WTC11 (cell line): ENCODE data around the gene TCF7L2. TPM values are rescaled to one million over a fixed set of nuclear protein-coding genes. Genes with fewer than 3 reads are reported as not detected.

Experiments used
- ATAC-seq: fragments of 200-7000 bp; cut with Tn5 transposase; 2 replicates; pipeline ENCODE4 v1.10.0; 2021; ENCODE audit warnings: mild to moderate bottlenecking, moderate library complexity
- CTCF ChIA-PET: fragments of 300-600 bp; sonication (Branson Sonifier 250); formaldehyde crosslinking; loops from one replicate; lab custom pipeline; 2021; ENCODE audit warnings: antibody characterized with exemption; lab: Charles Lee
- POLR2A ChIA-PET: fragments of 350-600 bp; sonication (Branson Sonifier 250); formaldehyde crosslinking; loops from one replicate; lab custom pipeline; 2021; ENCODE audit warnings: antibody characterized with exemption; lab: Charles Lee
- DNase-seq: peaks from one replicate; pipeline ENCODE4 v3.0.0; 2021; ENCODE audit warnings: low spot score
- H3K27ac Mint-ChIP-seq: 2 replicates; pipeline ENCODE4 v1.8.0; 2021; ENCODE audit warnings: mixed read lengths
- H3K27me3 Mint-ChIP-seq: 2 replicates; pipeline ENCODE4 v1.8.0; 2021; ENCODE audit warnings: low read depth, mild to moderate bottlenecking, moderate library complexity, mixed read lengths
- H3K36me3 Mint-ChIP-seq: 2 replicates; pipeline ENCODE4 v1.8.0; 2021; ENCODE audit warnings: mixed read lengths
- H3K4me1 Mint-ChIP-seq: 2 replicates; pipeline ENCODE4 v1.8.0; 2022; ENCODE audit warnings: mixed read lengths
- H3K4me3 Mint-ChIP-seq: 2 replicates; pipeline ENCODE4 v1.8.0; 2021; ENCODE audit warnings: mild to moderate bottlenecking, moderate library complexity, mixed read lengths
- H3K9me3 Mint-ChIP-seq: 2 replicates; pipeline ENCODE4 v1.8.0; 2021; ENCODE audit warnings: mixed read lengths
- CREM ChIP-seq: sonication (generic); formaldehyde crosslinking; IDR thresholded peaks from 2 replicates; pipeline ENCODE4 v1.8.1; 2022; ENCODE audit warnings: mild to moderate bottlenecking, missing genetic modification reagents, moderate library complexity
- EMX1 ChIP-seq: fragments of 250-450 bp; sonication (Bioruptor Pico); IDR thresholded peaks from 2 replicates; pipeline ENCODE4 v1.8.0; 2021; ENCODE audit warnings: mild to moderate bottlenecking
- ESRRA ChIP-seq: sonication (generic); formaldehyde crosslinking; IDR thresholded peaks from 2 replicates; pipeline ENCODE4 v1.8.1; 2022; ENCODE audit warnings: mild to moderate bottlenecking, missing genetic modification reagents, borderline replicate concordance
- ETV6 ChIP-seq: sonication (generic); formaldehyde crosslinking; IDR thresholded peaks from 2 replicates; pipeline ENCODE4 v1.8.1; 2022; ENCODE audit warnings: mild to moderate bottlenecking, missing genetic modification reagents
- MYBL2 ChIP-seq: sonication (generic); formaldehyde crosslinking; IDR thresholded peaks from 2 replicates; pipeline ENCODE4 v1.8.1; 2023; ENCODE audit warnings: mild to moderate bottlenecking, moderate library complexity, missing genetic modification reagents
- SOX15 ChIP-seq: fragments of 250-450 bp; sonication (Bioruptor Pico); IDR thresholded peaks from 2 replicates; pipeline ENCODE4 v1.9.0; 2021; ENCODE audit warnings: mild to moderate bottlenecking
- SP1 ChIP-seq: sonication (generic); formaldehyde crosslinking; conservative IDR thresholded peaks from 2 replicates; pipeline ENCODE4 v1.8.1; 2022; ENCODE audit warnings: missing genetic modification reagents
- ZNF232 ChIP-seq: sonication (generic); formaldehyde crosslinking; IDR thresholded peaks from 2 replicates; pipeline ENCODE4 v1.8.0; 2022; ENCODE audit warnings: mild to moderate bottlenecking, missing genetic modification reagents
- ZNF423 ChIP-seq: fragments of 250-450 bp; sonication (Bioruptor Pico); IDR thresholded peaks from 2 replicates; pipeline ENCODE4 v2.1.2; 2022; ENCODE audit warnings: mild to moderate bottlenecking, moderate library complexity
- total RNA-seq: library from RNA; stranded (reverse); gene quantifications from 3 replicates; pipeline ENCODE4 v1.2.3, GENCODE V29; 2021
- TF ChIP-seq, protein P1 (sequence below): fragments of 250-450 bp; sonication (Bioruptor Pico); IDR thresholded peaks from 2 replicates; pipeline ENCODE4 v1.9.0; 2021; ENCODE audit warnings: mild to moderate bottlenecking
- TF ChIP-seq, protein P2 (sequence below): fragments of 200-600 bp; IDR thresholded peaks from 2 replicates; pipeline ENCODE4 v1.8.0; 2022; ENCODE audit warnings: antibody characterized with exemption
- TF ChIP-seq, protein P3 (sequence below): sonication (generic); formaldehyde crosslinking; IDR thresholded peaks from 2 replicates; pipeline ENCODE4 v1.8.0; 2023; ENCODE audit warnings: missing genetic modification reagents
- TF ChIP-seq, protein P4 (sequence below): sonication (generic); formaldehyde crosslinking; IDR thresholded peaks from 2 replicates; pipeline ENCODE4 v1.8.1; 2023; ENCODE audit warnings: mild to moderate bottlenecking, missing genetic modification reagents, moderate library complexity
- TF ChIP-seq, protein P5 (sequence below): sonication (generic); formaldehyde crosslinking; IDR thresholded peaks from 2 replicates; pipeline ENCODE4 v1.8.0; 2022; ENCODE audit warnings: missing genetic modification reagents
- TF ChIP-seq, protein P6 (sequence below): fragments of 250-450 bp; sonication (Bioruptor Pico); IDR thresholded peaks from 2 replicates; pipeline ENCODE4 v1.9.0; 2021; ENCODE audit warnings: mild to moderate bottlenecking
- TF ChIP-seq, protein P7 (sequence below): sonication (generic); formaldehyde crosslinking; IDR thresholded peaks from 2 replicates; pipeline ENCODE4 v1.8.1; 2023; ENCODE audit warnings: mild to moderate bottlenecking, missing genetic modification reagents

TCF7L2 gene
- total RNA-seq, 1 experiment from 2014 or later, result 44.5 TPM

DNA sequence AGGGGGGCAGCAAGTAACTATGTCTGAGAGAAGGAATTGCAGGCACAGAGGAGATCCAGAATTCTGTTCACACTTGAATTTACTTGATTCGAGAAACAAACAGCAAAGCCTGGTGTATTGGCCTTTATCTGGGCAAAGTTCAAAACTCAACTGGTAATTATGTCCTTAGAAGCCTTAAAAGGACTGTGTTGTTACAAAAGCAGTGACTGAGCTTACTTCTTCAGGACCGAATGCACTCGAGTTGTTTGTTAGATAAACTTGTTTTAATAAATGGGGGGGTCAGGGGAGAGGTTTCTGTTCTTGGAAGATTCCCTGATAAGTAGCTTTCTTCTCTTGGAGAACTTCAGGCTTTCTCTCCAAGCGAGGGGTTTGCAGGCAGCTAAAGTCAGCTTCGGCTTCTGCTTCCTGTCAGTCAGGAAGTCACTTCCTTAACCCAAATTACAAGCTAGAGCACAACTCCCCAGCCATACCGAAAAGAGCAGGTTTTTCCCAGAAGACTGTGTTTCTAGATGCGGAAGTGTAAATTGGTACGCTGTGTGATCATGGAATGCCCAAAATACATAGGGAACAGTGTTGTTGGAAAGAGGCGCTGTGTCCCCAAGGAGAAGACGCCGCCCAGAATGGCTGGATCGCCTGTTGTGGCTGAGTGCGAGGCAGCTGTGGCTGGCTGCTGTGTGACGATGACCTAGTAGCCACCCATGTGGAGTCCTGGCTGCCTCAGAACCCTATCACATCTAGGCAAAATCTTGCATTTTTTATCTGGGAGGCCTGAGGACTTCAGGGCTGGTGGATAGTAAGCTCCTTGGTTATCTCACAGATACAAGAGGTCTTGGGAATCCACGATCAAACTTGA, 110.4 kb downstream of the TCF7L2 start:
- 0 out of 2 replicates have a peak, but pooled peaks cover under 1% of the 10 kb centered on the region for H3K36me3 Mint-ChIP-seq
- H3K4me1 Mint-ChIP-seq, result peaks cover 21% of the 10 kb centered on the region
- H3K27ac Mint-ChIP-seq, result no peak overlapping the region
- H3K4me3 Mint-ChIP-seq, result no peak overlapping the region
- H3K9me3 Mint-ChIP-seq, result no peaks in the 10 kb centered on the region
- DNase-seq (no peak), ATAC-seq (no peak)
- no peaks in the 10 kb centered on the region for H3K27me3 Mint-ChIP-seq
- POLR2A ChIA-PET, result no interaction called here
- CTCF ChIA-PET, result interaction anchor here (0.5 to 1.4 kb wide), 4 partner anchors 14 to 325 kb away, joined by 3 to 4 read pairs (median 3); no protein-coding TSS in a partner anchor
- TF ChIP-seq CREM (CRISPR knock-in tag) (no peak), EMX1 (CRISPR knock-in tag) (no peak), MYBL2 (no peak), ETV6 (no peak), ZNF232 (no peak), SOX15 (CRISPR knock-in tag) (no peak), ESRRA (CRISPR knock-in tag) (no peak), SP1 (CRISPR knock-in tag) (no peak), ZNF423 (CRISPR knock-in tag) (no peak)
- TF ChIP-seq, protein P1, sequence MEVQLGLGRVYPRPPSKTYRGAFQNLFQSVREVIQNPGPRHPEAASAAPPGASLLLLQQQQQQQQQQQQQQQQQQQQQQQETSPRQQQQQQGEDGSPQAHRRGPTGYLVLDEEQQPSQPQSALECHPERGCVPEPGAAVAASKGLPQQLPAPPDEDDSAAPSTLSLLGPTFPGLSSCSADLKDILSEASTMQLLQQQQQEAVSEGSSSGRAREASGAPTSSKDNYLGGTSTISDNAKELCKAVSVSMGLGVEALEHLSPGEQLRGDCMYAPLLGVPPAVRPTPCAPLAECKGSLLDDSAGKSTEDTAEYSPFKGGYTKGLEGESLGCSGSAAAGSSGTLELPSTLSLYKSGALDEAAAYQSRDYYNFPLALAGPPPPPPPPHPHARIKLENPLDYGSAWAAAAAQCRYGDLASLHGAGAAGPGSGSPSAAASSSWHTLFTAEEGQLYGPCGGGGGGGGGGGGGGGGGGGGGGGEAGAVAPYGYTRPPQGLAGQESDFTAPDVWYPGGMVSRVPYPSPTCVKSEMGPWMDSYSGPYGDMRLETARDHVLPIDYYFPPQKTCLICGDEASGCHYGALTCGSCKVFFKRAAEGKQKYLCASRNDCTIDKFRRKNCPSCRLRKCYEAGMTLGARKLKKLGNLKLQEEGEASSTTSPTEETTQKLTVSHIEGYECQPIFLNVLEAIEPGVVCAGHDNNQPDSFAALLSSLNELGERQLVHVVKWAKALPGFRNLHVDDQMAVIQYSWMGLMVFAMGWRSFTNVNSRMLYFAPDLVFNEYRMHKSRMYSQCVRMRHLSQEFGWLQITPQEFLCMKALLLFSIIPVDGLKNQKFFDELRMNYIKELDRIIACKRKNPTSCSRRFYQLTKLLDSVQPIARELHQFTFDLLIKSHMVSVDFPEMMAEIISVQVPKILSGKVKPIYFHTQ (CRISPR knock-in tag), result no peak
- TF ChIP-seq, protein P2, sequence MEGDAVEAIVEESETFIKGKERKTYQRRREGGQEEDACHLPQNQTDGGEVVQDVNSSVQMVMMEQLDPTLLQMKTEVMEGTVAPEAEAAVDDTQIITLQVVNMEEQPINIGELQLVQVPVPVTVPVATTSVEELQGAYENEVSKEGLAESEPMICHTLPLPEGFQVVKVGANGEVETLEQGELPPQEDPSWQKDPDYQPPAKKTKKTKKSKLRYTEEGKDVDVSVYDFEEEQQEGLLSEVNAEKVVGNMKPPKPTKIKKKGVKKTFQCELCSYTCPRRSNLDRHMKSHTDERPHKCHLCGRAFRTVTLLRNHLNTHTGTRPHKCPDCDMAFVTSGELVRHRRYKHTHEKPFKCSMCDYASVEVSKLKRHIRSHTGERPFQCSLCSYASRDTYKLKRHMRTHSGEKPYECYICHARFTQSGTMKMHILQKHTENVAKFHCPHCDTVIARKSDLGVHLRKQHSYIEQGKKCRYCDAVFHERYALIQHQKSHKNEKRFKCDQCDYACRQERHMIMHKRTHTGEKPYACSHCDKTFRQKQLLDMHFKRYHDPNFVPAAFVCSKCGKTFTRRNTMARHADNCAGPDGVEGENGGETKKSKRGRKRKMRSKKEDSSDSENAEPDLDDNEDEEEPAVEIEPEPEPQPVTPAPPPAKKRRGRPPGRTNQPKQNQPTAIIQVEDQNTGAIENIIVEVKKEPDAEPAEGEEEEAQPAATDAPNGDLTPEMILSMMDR, result no peak
- TF ChIP-seq, protein P3, sequence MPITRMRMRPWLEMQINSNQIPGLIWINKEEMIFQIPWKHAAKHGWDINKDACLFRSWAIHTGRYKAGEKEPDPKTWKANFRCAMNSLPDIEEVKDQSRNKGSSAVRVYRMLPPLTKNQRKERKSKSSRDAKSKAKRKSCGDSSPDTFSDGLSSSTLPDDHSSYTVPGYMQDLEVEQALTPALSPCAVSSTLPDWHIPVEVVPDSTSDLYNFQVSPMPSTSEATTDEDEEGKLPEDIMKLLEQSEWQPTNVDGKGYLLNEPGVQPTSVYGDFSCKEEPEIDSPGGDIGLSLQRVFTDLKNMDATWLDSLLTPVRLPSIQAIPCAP, result no peak
- TF ChIP-seq, protein P4, sequence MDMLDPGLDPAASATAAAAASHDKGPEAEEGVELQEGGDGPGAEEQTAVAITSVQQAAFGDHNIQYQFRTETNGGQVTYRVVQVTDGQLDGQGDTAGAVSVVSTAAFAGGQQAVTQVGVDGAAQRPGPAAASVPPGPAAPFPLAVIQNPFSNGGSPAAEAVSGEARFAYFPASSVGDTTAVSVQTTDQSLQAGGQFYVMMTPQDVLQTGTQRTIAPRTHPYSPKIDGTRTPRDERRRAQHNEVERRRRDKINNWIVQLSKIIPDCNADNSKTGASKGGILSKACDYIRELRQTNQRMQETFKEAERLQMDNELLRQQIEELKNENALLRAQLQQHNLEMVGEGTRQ (CRISPR knock-in tag), result no peak
- TF ChIP-seq, protein P5, sequence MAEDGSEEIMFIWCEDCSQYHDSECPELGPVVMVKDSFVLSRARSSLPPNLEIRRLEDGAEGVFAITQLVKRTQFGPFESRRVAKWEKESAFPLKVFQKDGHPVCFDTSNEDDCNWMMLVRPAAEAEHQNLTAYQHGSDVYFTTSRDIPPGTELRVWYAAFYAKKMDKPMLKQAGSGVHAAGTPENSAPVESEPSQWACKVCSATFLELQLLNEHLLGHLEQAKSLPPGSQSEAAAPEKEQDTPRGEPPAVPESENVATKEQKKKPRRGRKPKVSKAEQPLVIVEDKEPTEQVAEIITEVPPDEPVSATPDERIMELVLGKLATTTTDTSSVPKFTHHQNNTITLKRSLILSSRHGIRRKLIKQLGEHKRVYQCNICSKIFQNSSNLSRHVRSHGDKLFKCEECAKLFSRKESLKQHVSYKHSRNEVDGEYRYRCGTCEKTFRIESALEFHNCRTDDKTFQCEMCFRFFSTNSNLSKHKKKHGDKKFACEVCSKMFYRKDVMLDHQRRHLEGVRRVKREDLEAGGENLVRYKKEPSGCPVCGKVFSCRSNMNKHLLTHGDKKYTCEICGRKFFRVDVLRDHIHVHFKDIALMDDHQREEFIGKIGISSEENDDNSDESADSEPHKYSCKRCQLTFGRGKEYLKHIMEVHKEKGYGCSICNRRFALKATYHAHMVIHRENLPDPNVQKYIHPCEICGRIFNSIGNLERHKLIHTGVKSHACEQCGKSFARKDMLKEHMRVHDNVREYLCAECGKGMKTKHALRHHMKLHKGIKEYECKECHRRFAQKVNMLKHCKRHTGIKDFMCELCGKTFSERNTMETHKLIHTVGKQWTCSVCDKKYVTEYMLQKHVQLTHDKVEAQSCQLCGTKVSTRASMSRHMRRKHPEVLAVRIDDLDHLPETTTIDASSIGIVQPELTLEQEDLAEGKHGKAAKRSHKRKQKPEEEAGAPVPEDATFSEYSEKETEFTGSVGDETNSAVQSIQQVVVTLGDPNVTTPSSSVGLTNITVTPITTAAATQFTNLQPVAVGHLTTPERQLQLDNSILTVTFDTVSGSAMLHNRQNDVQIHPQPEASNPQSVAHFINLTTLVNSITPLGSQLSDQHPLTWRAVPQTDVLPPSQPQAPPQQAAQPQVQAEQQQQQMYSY (CRISPR knock-in tag), result no peak
- TF ChIP-seq, protein P6, sequence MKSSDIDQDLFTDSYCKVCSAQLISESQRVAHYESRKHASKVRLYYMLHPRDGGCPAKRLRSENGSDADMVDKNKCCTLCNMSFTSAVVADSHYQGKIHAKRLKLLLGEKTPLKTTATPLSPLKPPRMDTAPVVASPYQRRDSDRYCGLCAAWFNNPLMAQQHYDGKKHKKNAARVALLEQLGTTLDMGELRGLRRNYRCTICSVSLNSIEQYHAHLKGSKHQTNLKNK (CRISPR knock-in tag), result no peak
- TF ChIP-seq, protein P7, sequence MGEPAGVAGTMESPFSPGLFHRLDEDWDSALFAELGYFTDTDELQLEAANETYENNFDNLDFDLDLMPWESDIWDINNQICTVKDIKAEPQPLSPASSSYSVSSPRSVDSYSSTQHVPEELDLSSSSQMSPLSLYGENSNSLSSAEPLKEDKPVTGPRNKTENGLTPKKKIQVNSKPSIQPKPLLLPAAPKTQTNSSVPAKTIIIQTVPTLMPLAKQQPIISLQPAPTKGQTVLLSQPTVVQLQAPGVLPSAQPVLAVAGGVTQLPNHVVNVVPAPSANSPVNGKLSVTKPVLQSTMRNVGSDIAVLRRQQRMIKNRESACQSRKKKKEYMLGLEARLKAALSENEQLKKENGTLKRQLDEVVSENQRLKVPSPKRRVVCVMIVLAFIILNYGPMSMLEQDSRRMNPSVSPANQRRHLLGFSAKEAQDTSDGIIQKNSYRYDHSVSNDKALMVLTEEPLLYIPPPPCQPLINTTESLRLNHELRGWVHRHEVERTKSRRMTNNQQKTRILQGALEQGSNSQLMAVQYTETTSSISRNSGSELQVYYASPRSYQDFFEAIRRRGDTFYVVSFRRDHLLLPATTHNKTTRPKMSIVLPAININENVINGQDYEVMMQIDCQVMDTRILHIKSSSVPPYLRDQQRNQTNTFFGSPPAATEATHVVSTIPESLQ (CRISPR knock-in tag), result no peak
